RKO (cell line): ENCODE measurements around the gene RNF169.
A peak's percentile ranks its signal among the peaks of the same experiment; 100 is the strongest.

Experiments
- DNase-seq: peaks from one replicate; pipeline ENCODE4 v3.0.0-alpha.2; 2016; ENCODE audit warnings: low spot score

RNF169 gene

GRCh38 chr11:74770456-74770855 is 21.8 kb downstream of the RNF169 start:
- DNase-seq, result no peak

GRCh38 chr11:74771139-74771538 is 22.5 kb downstream of the RNF169 start:
- no peak for DNase-seq

GRCh38 chr11:74773476-74773875 is 24.8 kb downstream of the RNF169 start:
- DNase-seq, result no peak

- no peak for DNase-seq
These were observed 27.1 kb downstream of the RNF169 start for GRCh38 chr11:74775762-74776161.

- DNase-seq, result no peak
These were observed 27.9 kb downstream of the RNF169 start for GRCh38 chr11:74776546-74776945.

GRCh38 chr11:74777038-74777437 is 28.4 kb downstream of the RNF169 start:
- no peak for DNase-seq

GRCh38 chr11:74777877-74778276 is 29.2 kb downstream of the RNF169 start:
- DNase-seq, result no peak

- no peak for DNase-seq
These were observed 29.9 kb downstream of the RNF169 start for GRCh38 chr11:74778581-74778980.

- DNase-seq, result no peak
These were observed 31.8 kb downstream of the RNF169 start for GRCh38 chr11:74780248-74781005.

GRCh38 chr11:74783241-74783871 is 34.7 kb downstream of the RNF169 start:
- DNase-seq, result peak; percentile 79

GRCh38 chr11:74784234-74784633 is 35.6 kb downstream of the RNF169 start:
- DNase-seq, result no peak

GRCh38 chr11:74784726-74785125 is 36.1 kb downstream of the RNF169 start:
- no peak for DNase-seq

GRCh38 chr11:74786574-74786973 is 37.9 kb downstream of the RNF169 start:
- DNase-seq, result no peak

- DNase-seq, result no peak
These were observed 42.9 kb downstream of the RNF169 start for GRCh38 chr11:74791333-74792100.

- DNase-seq, result no peak
These were observed 57.6 kb downstream of the RNF169 start for GRCh38 chr11:74806267-74806666.

GRCh38 chr11:74809801-74810200 is 61.2 kb downstream of the RNF169 start:
- no peak for DNase-seq

- no peak for DNase-seq
These were observed 67.3 kb downstream of the RNF169 start for GRCh38 chr11:74815966-74816365.

- DNase-seq, result no peak
These were observed 68.0 kb downstream of the RNF169 start for GRCh38 chr11:74816664-74817063.

- DNase-seq, result no peak
These were observed 69.8 kb downstream of the RNF169 start for GRCh38 chr11:74818283-74818946.

- DNase-seq, result no peak
These were observed 70.8 kb downstream of the RNF169 start for GRCh38 chr11:74819400-74819799.

- peak; percentile 58 for DNase-seq
These were observed 72.1 kb downstream of the RNF169 start for GRCh38 chr11:74820763-74821162.

- DNase-seq, result no peak
These were observed 73.5 kb downstream of the RNF169 start for GRCh38 chr11:74822170-74822569.
